Articular chondrocyte of knee joint (primary cell): Measurements from ENCODE around the gene PAN2. TPM values are rescaled to one million over a fixed set of nuclear protein-coding genes. Genes with fewer than 3 reads are reported as not detected.

ENCODE experiments used
- small RNA-seq: library from RNA; depleted of rRNA; stranded (forward); fragments of <200 nt; gene quantifications from one replicate; pipeline ENCODE3, GENCODE V24; 2012
- total RNA-seq: library from RNA; depleted of rRNA; stranded (reverse); fragments of >200 nt; gene quantifications from 2 replicates; pipeline ENCODE4 v1.2.3, GENCODE V29; 2012

The PAN2 gene
- total RNA-seq: 17.4 and 23.3 TPM in 2 replicates

GRCh38 chr12:56333679-56334489, at the start of gene PAN2:
Gene PAN2 (minus strand): TSS chr12:56334000. CDS start chr12:56333094, 906 bp downstream.

GRCh38 chr12:56362130-56363059, 28.6 kb upstream of the PAN2 start, which contains the start of gene APOF:
Gene APOF (minus strand): TSS chr12:56362857. CDS start chr12:56362745, 112 bp downstream.

GRCh38 chr12:56359851-56360767, 26.3 kb upstream of the PAN2 start, which contains the start of gene STAT2:
Gene STAT2 (minus strand): TSS chr12:56360107. CDS start chr12:56356571, 3,536 bp downstream.

GRCh38 chr12:56338308-56339157, 4.7 kb upstream of the PAN2 start, which contains the start of gene IL23A:
Gene IL23A (plus strand): TSS chr12:56338884. CDS start chr12:56339045, 161 bp downstream.

GRCh38 chr12:56315622-56316473, 18.0 kb downstream of the PAN2 start, which contains the start of gene CNPY2:
Gene CNPY2 (minus strand): TSS chr12:56315988. CDS start chr12:56315217, 771 bp downstream.

GRCh38 chr12:56299853-56300643, 33.8 kb downstream of the PAN2 start, which contains the start of gene CS:
Gene CS (minus strand): TSS chr12:56300330. CDS start chr12:56300201, 129 bp downstream.

GRCh38 chr12:56266693-56267442, 66.9 kb downstream of the PAN2 start, which contains the start of gene COQ10A:
Gene COQ10A (plus strand): TSS chr12:56266942. CDS start chr12:56267119, 177 bp downstream.

Small RNA genes lying within 50 kb of the gene (small RNA-seq; reads per million reads assigned to genes)
- gene RNU7-40P: not detected

Other genes starting within 250 kb of the PAN2 start
- 95.9 and 100 TPM in 2 replicates for gene PA2G4, start 229.4 kb downstream of the PAN2 start, total RNA-seq
- gene RPL41, start 217.4 kb downstream of the PAN2 start, total RNA-seq: 1,970 and 2,516 TPM in 2 replicates
- gene ZC3H10, start 215.7 kb downstream of the PAN2 start, total RNA-seq: 5.7 and 7.4 TPM in 2 replicates
- 212 and 228 TPM in 2 replicates for gene ESYT1, start 205.7 kb downstream of the PAN2 start, total RNA-seq
- gene MYL6B, start 181.4 kb downstream of the PAN2 start, total RNA-seq: 59.9 and 62.3 TPM in 2 replicates
- 1,601 and 1,692 TPM in 2 replicates for gene MYL6, start 175.6 kb downstream of the PAN2 start, total RNA-seq
- gene SMARCC2, start 144.5 kb downstream of the PAN2 start, total RNA-seq: 56.1 and 59.6 TPM in 2 replicates
- gene RNF41, start 112.1 kb downstream of the PAN2 start, total RNA-seq: 74.9 and 77.1 TPM in 2 replicates
- gene NABP2, start 109.7 kb downstream of the PAN2 start, total RNA-seq: 24.3 and 25.3 TPM in 2 replicates
- not detected in 2 replicates for gene SLC39A5, start 103.9 kb downstream of the PAN2 start, total RNA-seq
- gene ANKRD52, start 75.6 kb downstream of the PAN2 start, total RNA-seq: 18.7 and 18.8 TPM in 2 replicates
- 13.2 and 14.4 TPM in 2 replicates for gene COQ10A, start 67.1 kb downstream of the PAN2 start, total RNA-seq
- gene CS, start 33.7 kb downstream of the PAN2 start, total RNA-seq: 98.2 and 115 TPM in 2 replicates
- gene CNPY2, start 18.0 kb downstream of the PAN2 start, total RNA-seq: 83.3 and 97.1 TPM in 2 replicates
- gene IL23A, start 4.9 kb upstream of the PAN2 start, total RNA-seq: not detected in 2 replicates
- 398 and 486 TPM in 2 replicates for gene STAT2, start 26.1 kb upstream of the PAN2 start, total RNA-seq
- gene APOF, start 28.9 kb upstream of the PAN2 start, total RNA-seq: not detected in 2 replicates
- 4.6 and 4.8 TPM in 2 replicates for gene TIMELESS, start 115.4 kb upstream of the PAN2 start, total RNA-seq
- gene MIP, start 120.7 kb upstream of the PAN2 start, total RNA-seq: 0.26 TPM in 1 of 2 replicates, not detected in the other
- gene SPRYD4, start 134.6 kb upstream of the PAN2 start, total RNA-seq: 2.1 and 2.6 TPM in 2 replicates
- not detected in 2 replicates for gene GLS2, start 154.2 kb upstream of the PAN2 start, total RNA-seq
- 40.6 and 47.0 TPM in 2 replicates for gene RBMS2, start 187.8 kb upstream of the PAN2 start, total RNA-seq